T47D (cell line): Measurements from ENCODE around the gene TRPV3.

Source experiments
- DNase-seq, 2 experiments: peaks; one replicate each; pipeline versions ENCODE4 v3.0.0 to v3.0.0-alpha.2; 2011 to 2012; ENCODE audit warnings: low read depth in 1 of 2, low spot score in 1 of 2
- JUND ChIP-seq: IDR thresholded peaks from 2 replicates; pipeline ENCODE4 v1.6.1; 2012; ENCODE audit warnings: low read depth
- in situ Hi-C: cut with HindIII; loops from 2 replicates; pipeline ENCODE4 v1.10.0; 2016; ENCODE audit warnings: low sequenced_read_pairs, low pct_unique_long_range_greater_than_20kb

Gene TRPV3

DNA sequence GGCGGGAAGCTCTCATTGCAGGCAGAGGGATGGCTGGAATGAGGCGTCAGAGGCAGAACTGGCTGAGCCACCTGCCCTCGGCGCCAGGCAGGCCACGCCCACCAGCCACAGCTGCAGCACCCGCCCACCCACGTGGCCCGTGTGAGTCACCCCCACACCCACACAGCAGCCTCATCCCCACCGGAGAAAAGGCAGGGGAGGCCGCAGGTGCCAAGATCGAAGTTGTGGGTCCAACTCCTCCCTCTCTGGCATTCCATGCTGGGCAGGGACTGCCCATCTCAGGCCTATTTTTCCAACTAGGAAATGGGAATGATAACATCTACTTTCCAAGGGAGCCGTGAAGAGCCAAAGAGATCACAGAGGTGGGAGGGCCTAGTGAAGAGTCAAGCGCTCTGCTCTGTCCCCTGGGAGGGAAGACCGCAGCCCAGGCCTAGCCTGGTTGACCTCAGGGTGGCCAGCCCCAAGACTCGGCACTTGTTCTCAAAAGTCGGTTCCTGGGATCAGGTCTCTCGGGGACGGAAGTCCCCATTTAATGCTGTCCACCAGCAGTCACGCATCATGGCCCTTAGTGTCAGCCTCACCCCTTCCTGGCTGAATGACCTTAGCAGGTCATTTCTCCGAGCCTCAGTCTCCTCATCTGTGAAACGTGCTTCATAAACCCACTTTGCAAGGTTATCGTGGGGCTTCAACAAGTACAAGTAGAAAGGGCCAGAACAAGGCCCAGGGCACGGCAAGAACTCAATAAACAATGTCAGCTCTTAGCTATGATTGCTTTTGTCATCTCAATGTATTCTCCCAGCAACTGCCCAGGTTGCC is at the start of gene TRPV3:
Gene TRPV3 (minus strand): TSS at position 45 of the 816 bp plus-strand sequence. CDS start 2,962 bp downstream, outside the sequence.
- peak; percentile 81 to 89 for DNase-seq
- in situ Hi-C loops, result no loop called here

GRCh38 chr17:3603870-3604259 is 46.3 kb upstream of the TRPV3 start:
- DNase-seq, result no peak
- TF ChIP-seq JUND, result no peak
- in situ Hi-C loops, result no loop called here

More for the DNA sequence above, at the start of gene TRPV3:
- TF ChIP-seq JUND, result no peak

GRCh38 chr17:3603119-3603869 is 45.7 kb upstream of the TRPV3 start:
- DNase-seq, result peak in 1 of 2 experiments; percentile 7
- TF ChIP-seq JUND, result no peak
- in situ Hi-C loops, result no loop called here

DNA sequence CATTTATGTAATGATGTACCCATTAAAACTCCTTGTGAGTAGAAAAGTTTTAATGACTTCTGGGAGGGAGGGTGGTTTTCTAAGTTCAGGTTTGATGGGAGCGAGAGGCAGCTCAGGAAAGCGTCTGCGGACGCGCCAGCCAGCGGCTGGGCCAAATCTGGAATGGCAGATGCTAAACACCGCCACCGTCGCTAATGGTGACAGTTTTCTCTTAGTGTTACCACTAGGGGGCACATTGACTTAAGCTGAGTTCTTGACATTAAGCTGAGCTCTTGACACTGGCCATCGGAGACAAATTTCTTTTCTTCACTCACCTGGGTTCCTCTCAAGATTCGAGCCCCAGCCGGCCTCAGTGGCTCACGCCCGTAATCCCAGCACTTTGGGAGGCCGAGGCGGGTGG is 44.9 kb upstream of the TRPV3 start:
- in situ Hi-C loops, result no loop called here
- TF ChIP-seq JUND, result no peak
- peak in 1 of 2 experiments; percentile 35 for DNase-seq

DNA sequence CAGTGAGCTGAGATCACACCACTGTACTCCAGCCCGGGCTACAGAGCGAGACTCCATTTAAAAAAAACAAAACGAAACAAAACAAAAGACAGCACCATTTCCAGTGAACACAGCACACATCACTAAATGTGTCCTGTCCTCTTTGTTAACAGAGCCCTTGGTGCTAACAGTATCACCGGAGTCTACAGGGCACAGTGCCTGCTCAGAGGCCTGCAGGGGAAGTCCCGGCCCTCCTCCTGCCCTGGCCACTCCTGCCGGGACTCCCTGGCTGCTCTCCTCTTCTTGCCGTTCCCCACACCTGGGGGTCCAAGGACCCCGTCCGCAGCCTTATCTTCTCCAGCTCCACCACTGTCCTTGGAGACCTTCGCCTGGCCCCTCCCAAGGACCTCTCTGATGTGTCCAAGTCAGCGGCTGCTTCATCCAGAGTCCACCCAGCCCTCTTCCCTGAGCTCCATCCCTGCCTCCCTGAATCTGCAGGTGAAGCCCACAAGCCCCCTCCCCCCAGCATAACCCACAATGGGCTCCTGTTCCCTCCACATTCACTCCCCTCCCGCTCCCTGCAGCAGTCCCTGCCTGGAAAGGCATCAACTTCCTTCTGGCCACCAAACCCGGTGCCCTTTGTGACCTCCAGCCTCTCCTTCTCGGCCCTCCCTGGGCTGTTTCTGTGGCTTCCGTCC is 43.1 kb upstream of the TRPV3 start:
- DNase-seq, result no peak
- in situ Hi-C loops, result no loop called here
- TF ChIP-seq JUND, result no peak

GRCh38 chr17:3598078-3598477 is 40.5 kb upstream of the TRPV3 start:
- TF ChIP-seq JUND, result no peak
- in situ Hi-C loops, result no loop called here
- DNase-seq, result no peak

DNA sequence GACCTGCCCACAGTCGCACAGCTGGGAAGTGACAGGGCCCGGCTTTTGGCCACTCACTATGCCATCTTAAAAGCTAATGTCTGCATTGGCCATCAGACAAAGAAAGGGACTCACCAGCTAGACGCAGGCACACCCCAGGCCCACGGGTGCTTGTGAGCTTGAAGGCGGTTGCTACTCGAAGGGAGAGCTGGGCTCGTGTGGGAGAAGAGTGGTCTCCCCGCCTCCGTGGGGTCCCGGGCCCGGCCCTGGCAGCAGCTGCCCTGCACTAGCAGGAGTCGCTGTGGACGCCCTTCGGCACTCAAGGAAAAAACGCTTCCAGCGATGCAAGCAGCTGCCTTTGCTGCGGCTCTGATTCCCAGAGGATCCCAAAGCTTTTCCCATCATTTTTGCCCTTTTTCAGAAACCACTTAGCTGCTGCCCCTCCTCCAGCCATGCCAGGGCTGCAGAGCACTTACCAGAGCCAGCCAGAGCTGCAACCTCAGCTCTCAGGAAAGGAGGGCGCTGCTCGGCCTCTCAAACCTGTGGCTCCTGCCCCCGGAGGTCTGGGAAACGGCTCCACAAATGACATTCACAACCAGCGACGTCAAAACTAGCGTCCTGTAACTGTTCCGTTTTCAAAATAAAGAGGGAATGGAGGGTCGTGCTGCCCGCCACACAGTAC is 39.3 kb upstream of the TRPV3 start:
- no peak for DNase-seq
- TF ChIP-seq JUND, result no peak
- in situ Hi-C loops, result no loop called here

DNA sequence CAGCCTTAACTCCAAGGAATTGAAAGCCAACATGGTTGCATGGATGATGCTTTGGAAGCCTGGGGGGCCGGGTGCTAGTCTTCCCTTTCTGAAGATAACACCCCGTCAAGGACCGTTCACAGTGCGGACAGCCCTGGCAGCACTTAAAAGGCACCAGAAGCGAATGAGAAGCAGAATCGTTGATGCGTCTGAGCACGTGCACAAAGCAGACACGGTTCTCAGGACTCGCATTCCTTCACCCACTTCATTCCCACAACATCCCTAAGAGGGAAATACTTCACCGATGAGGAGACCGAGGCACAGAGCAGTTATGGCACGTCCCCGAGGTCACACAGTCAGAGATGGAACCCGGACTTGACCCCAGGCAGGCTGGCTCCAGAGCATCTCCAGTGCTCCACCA is 37.4 kb upstream of the TRPV3 start:
- DNase-seq, result no peak
- in situ Hi-C loops, result no loop called here
- TF ChIP-seq JUND, result no peak

DNA sequence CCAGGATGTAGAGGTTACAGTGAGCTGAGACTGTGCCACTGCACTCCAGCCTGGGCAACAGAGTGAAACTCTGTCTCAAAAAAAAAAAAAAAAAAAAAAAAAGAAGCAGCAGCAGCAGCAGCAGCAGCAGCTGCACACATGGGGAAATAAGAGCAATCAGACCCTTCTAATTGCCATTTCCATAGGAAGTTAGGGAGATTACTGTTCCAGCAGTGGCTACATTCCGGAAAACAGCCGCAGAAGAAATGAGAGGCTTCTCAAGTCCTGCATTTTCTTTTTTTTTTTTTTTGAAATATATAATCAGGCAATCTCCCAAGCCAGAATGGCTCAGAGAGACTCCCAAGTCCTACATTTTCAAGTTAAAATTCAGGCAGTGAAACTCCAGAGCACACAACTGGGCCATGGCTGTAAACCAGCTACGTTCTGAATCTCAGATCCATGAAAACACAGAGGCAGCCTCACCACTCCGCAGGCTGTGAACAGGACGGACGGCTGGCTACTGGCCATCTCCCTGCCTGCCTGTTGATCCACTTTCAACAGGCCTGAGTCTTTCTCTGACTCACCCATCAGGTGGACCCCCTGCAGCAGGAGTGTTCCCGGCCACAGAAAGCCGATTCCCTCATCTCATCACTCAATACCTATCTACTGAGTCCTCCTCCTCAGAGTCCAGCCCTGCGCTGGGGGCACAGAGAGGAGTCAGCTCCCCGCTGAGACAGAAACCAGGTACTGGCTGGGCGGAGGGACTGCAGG is 36.6 kb upstream of the TRPV3 start:
- in situ Hi-C loops, result no loop called here
- DNase-seq, result no peak
- TF ChIP-seq JUND, result no peak

- DNase-seq, result no peak
- in situ Hi-C loops, result no loop called here
- TF ChIP-seq JUND, result no peak
Observed at GRCh38 chr17:3593384-3593783, 35.8 kb upstream of the TRPV3 start.

- in situ Hi-C loops, result no loop called here
- TF ChIP-seq JUND, result no peak
- DNase-seq, result no peak
Observed at GRCh38 chr17:3592216-3592860, 34.7 kb upstream of the TRPV3 start.
